Activated CD8-positive, alpha-beta memory T cell treated with anti-CD3 and anti-CD28 coated beads, Interleukin-2, amount 10 ng/mL, durations not matched to agents 7 days and 5 days (primary cell): ENCODE data around the gene MAP2K7. TPM values are rescaled to one million over a fixed set of nuclear protein-coding genes. Genes with fewer than 3 reads are reported as not detected.
A peak's percentile ranks its signal among the peaks of the same experiment; 100 is the strongest.

Experiments used
- ATAC-seq: fragments of 150-1000 bp; cut with Tn5 transposase; one replicate; pipeline ENCODE4 v1.10.0; 2021; ENCODE audit warnings: moderate library complexity
- CTCF ChIA-PET: fragments of 350-600 bp; sonication (Branson Sonifier 250); formaldehyde crosslinking; loops from one replicate; lab custom pipeline; 2021; ENCODE audit warnings: antibody characterized with exemption; lab: Charles Lee
- DNase-seq: peaks from one replicate; pipeline ENCODE4 v3.0.0-alpha.2; 2020
- H3K27ac Mint-ChIP-seq: one replicate; pipeline ENCODE4 v1.8.0; 2021; ENCODE audit warnings: mild to moderate bottlenecking, mixed read lengths
- H3K27me3 Mint-ChIP-seq: one replicate; pipeline ENCODE4 v1.8.0; 2021; ENCODE audit warnings: mixed read lengths
- H3K36me3 Mint-ChIP-seq: one replicate; pipeline ENCODE4 v1.8.0; 2021; ENCODE audit warnings: mild to moderate bottlenecking, mixed read lengths
- H3K4me1 Mint-ChIP-seq: one replicate; pipeline ENCODE4 v1.8.0; 2021; ENCODE audit warnings: mixed read lengths
- H3K4me3 Mint-ChIP-seq: one replicate; pipeline ENCODE4 v1.8.0; 2021; ENCODE audit warnings: mild to moderate bottlenecking, moderate library complexity, mixed read lengths
- H3K9me3 Mint-ChIP-seq: one replicate; pipeline ENCODE4 v1.8.0; 2022; ENCODE audit warnings: low read depth, mixed read lengths
- total RNA-seq, 2 experiments: library from RNA; stranded (reverse); gene quantifications; one replicate each; pipeline ENCODE4 v1.2.3, GENCODE V29; 2021

MAP2K7 gene
- total RNA-seq, 2 experiments from 2014 or later = 38.0 to 41.6 TPM

DNA sequence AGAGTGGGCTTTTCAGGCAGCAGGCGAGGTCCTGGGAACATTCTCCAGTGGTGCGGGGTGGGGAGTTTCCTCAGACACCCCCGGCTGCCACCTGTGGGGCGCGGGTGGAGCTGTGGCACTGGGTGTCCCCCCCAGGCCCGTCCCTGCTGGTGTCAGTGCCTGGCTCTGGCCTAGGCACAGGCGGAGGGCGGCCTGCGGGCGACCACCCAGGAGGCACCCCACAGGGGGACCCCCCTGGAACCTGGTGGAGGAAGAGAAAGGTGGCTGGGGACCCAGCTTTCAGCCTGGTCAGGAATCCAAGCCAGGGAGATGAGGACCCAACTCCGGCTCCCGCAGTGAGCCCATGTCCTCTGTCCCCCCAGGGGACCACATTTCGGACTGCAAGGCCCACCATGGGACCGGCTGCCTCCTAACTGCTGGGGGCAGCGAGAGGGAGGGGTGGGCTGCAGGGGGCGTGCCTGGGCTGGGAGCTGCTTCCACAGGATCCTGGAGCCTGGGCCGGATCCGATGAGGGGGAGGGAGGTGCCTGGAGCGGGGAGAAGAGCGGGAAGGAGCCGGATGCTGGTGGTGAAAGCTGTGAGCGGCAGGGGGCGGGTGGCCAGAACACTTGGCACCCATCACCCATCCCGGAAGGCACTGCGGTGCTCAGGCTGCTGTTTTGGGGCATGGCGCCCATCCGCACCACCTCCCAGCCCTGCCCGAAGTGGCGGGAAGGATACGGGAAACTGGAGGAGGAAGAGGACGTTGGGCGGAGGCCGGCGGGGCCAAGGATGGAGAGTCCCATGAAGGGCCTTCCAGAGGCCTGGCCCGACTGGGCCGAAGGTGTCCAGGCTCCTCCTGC, 27.8 kb downstream of the MAP2K7 start:
- ATAC-seq (no peak), DNase-seq (no peak)
- Mint-ChIP-seq H3K9me3 (no peaks in the 10 kb centered on the region), H3K27ac (no peak overlapping the region), H3K4me3 (no peak overlapping the region), H3K4me1 (peaks cover 4% of the 10 kb centered on the region), H3K27me3 (no peaks in the 10 kb centered on the region), H3K36me3 (peaks cover 9% of the 10 kb centered on the region)
- CTCF ChIA-PET = interaction anchor here (2.3 to 3.7 kb wide), 4 partner anchors 11 to 71 kb away, joined by 8 to 40 read pairs (median 11); partner anchors contain the start of genes MAP2K7, SNAPC2 and TIMM44

- H3K4me1 Mint-ChIP-seq = peaks cover 3% of the 10 kb centered on the region
- H3K4me3 Mint-ChIP-seq = no peak overlapping the region
- H3K36me3 Mint-ChIP-seq = peaks cover 9% of the 10 kb centered on the region
- H3K9me3 Mint-ChIP-seq = no peaks in the 10 kb centered on the region
- H3K27me3 Mint-ChIP-seq = no peaks in the 10 kb centered on the region
- DNase-seq (no peak), ATAC-seq (no peak)
- no peak overlapping the region for H3K27ac Mint-ChIP-seq
- CTCF ChIA-PET = no interaction called here
Measured at GRCh38 chr19:7932276-7932929, 28.7 kb downstream of the MAP2K7 start.

GRCh38 chr19:7932930-7933300, 29.2 kb downstream of the MAP2K7 start:
- CTCF ChIA-PET = no interaction called here
- Mint-ChIP-seq H3K4me3 (no peak overlapping the region), H3K9me3 (no peaks in the 10 kb centered on the region), H3K27ac (no peak overlapping the region), H3K27me3 (no peaks in the 10 kb centered on the region), H3K4me1 (peaks cover 3% of the 10 kb centered on the region), H3K36me3 (peaks cover 12% of the 10 kb centered on the region)
- no peak for DNase-seq
- ATAC-seq = no peak

GRCh38 chr19:7933411-7933810, 29.7 kb downstream of the MAP2K7 start:
- DNase-seq (no peak), ATAC-seq (no peak)
- Mint-ChIP-seq H3K36me3 (peaks cover 13% of the 10 kb centered on the region), H3K4me3 (no peak overlapping the region), H3K27ac (no peak overlapping the region), H3K27me3 (no peaks in the 10 kb centered on the region), H3K4me1 (peaks cover under 1% of the 10 kb centered on the region), H3K9me3 (no peaks in the 10 kb centered on the region)
- CTCF ChIA-PET = no interaction called here

DNA sequence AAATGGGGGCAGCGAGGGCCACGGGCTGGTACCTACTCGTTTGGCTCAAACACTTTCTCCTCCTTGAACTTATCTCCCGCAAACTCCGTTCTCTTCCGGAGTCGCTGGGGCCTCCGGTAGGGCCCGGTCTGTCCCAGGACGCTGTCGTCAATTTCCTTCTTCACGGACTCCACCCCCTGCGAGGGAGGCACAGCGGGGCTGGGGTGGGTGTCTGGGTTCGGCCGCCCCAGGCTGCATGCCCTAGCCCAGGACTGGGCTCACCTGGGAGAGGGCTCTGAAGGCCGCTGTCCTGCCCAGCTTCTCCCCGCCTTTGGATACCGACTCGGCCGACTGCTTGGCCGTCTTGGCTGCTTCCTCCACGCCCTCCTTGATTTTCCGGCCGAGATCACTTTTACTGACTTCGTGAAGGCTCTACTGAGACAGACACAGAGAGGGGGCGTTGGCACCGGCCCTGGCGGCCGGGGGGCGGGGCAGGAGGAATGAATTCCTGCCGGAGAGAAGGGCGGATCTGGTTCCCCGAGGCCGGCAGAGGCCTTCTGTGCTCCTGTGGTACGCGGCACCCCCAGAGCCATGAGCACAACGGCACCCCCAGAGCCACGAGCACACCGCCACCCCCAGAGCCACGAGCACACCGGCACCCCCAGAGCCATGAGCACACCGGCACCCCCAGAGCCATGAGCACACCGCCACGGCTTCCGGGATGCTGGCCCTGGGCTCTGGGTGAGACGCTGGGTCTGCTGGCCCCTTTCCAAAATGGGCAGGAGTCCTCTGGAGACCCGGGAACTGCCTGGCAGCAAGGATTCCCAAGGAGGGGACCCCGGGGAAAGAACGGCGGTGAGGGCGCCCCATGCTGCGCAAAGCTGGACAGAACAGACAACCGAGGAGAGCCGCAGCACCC, 30.4 kb downstream of the MAP2K7 start:
- ATAC-seq (no peak), DNase-seq (no peak)
- H3K4me3 Mint-ChIP-seq = no peak overlapping the region
- H3K9me3 Mint-ChIP-seq = no peaks in the 10 kb centered on the region
- CTCF ChIA-PET = no interaction called here
- no peak overlapping the region for H3K27ac Mint-ChIP-seq
- H3K27me3 Mint-ChIP-seq = no peaks in the 10 kb centered on the region
- H3K36me3 Mint-ChIP-seq = peaks cover 17% of the 10 kb centered on the region
- H3K4me1 Mint-ChIP-seq = no peaks in the 10 kb centered on the region

- no peaks in the 10 kb centered on the region for H3K9me3 Mint-ChIP-seq
- H3K4me1 Mint-ChIP-seq = no peaks in the 10 kb centered on the region
- H3K4me3 Mint-ChIP-seq = no peak overlapping the region
- peaks cover 17% of the 10 kb centered on the region for H3K36me3 Mint-ChIP-seq
- no peak overlapping the region for H3K27ac Mint-ChIP-seq
- DNase-seq = no peak
- H3K27me3 Mint-ChIP-seq = no peaks in the 10 kb centered on the region
- ATAC-seq = no peak
- CTCF ChIA-PET = interaction anchor here (0.9 to 1.1 kb wide), 2 partner anchors 9 to 31 kb away, joined by 3 to 4 read pairs; partner anchors contain the start of genes MAP2K7 and TIMM44
Measured at GRCh38 chr19:7934766-7935165, 31.1 kb downstream of the MAP2K7 start.

- Mint-ChIP-seq H3K4me3 (peak overlapping the region; percentile 18), H3K27me3 (no peaks in the 10 kb centered on the region), H3K4me1 (peaks cover 33% of the 10 kb centered on the region), H3K36me3 (peaks cover 16% of the 10 kb centered on the region), H3K9me3 (no peaks in the 10 kb centered on the region), H3K27ac (no peak overlapping the region)
- ATAC-seq = no peak
- CTCF ChIA-PET = interaction anchor here (5.7 kb wide), 1 partner anchor 20 kb away, joined by 75 read pairs; the partner anchor contains the start of gene SNAPC2
- no peak for DNase-seq
Measured at GRCh38 chr19:7940841-7941240, 37.2 kb downstream of the MAP2K7 start.

GRCh38 chr19:7941895-7942596, 38.4 kb downstream of the MAP2K7 start:
- Mint-ChIP-seq H3K4me3 (peak overlapping the region; percentile 83), H3K27ac (peak overlapping the region; percentile 60)
- DNase-seq = no peak

DNA sequence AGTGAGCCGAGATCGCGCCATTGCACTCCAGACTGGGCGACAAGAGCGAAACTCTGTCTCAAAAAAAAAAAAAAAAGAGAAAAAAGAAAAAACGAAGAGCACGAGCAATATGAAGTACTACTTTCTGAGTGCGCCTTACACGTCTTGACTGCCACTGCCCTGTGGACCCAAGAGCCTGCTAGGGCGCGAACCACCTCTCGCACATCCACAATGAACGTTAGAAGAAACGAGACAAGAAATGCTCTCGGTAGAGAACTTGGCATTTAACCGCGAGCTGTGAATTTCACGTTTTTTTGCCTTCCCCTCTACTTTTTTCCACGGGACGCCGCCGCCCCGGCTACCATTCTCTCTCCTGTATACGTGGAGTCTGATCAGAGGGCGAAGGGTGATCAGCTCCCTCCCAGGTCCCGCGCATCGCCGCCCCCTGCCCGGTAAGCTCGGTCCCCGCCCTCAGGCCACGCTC, 39.3 kb downstream of the MAP2K7 start:
- Mint-ChIP-seq H3K27ac (peak overlapping the region; percentile 91), H3K9me3 (no peaks in the 10 kb centered on the region), H3K27me3 (no peaks in the 10 kb centered on the region), H3K4me3 (peak overlapping the region; percentile 83), H3K4me1 (peaks cover 33% of the 10 kb centered on the region), H3K36me3 (peaks cover 13% of the 10 kb centered on the region)
- ATAC-seq (peak; percentile 6), DNase-seq (no peak)
- CTCF ChIA-PET = interaction anchor here (0.6 to 5.7 kb wide), 21 partner anchors 14 to 399 kb away, joined by 3 to 75 read pairs (median 7); partner anchors contain the start of genes CTXN1, ELAVL1, MAP2K7 and PET100

More at GRCh38 chr19:7941895-7942596, 38.4 kb downstream of the MAP2K7 start:
- Mint-ChIP-seq H3K36me3 (peaks cover 16% of the 10 kb centered on the region), H3K9me3 (no peaks in the 10 kb centered on the region), H3K4me1 (peaks cover 33% of the 10 kb centered on the region), H3K27me3 (no peaks in the 10 kb centered on the region)
- no peak for ATAC-seq
- CTCF ChIA-PET = interaction anchor here (3.4 to 5.7 kb wide), 2 partner anchors 21 to 63 kb away, joined by 74 to 75 read pairs; partner anchors contain the start of genes ELAVL1 and SNAPC2

GRCh38 chr19:7943444-7944176, 39.9 kb downstream of the MAP2K7 start, which contains the start of gene TIMM44:
Gene TIMM44 (minus strand): TSS chr19:7943666. CDS start chr19:7943651, 15 bp downstream.
- no peaks in the 10 kb centered on the region for H3K27me3 Mint-ChIP-seq
- ATAC-seq (peak; percentile 99), DNase-seq (peak; percentile 100)
- H3K4me1 Mint-ChIP-seq = peaks cover 33% of the 10 kb centered on the region
- H3K36me3 Mint-ChIP-seq = peaks cover 13% of the 10 kb centered on the region
- CTCF ChIA-PET = interaction anchor here (0.6 to 5.7 kb wide), 33 partner anchors 8 to 478 kb away, joined by 3 to 75 read pairs (median 5); partner anchors contain the start of genes CTXN1, ELAVL1, MAP2K7 and PET100
- H3K27ac Mint-ChIP-seq = peak within 1 kb of the TSS; percentile 91
- H3K9me3 Mint-ChIP-seq = no peaks in the 10 kb centered on the region
- peak within 1 kb of the TSS; percentile 83 for H3K4me3 Mint-ChIP-seq

DNA sequence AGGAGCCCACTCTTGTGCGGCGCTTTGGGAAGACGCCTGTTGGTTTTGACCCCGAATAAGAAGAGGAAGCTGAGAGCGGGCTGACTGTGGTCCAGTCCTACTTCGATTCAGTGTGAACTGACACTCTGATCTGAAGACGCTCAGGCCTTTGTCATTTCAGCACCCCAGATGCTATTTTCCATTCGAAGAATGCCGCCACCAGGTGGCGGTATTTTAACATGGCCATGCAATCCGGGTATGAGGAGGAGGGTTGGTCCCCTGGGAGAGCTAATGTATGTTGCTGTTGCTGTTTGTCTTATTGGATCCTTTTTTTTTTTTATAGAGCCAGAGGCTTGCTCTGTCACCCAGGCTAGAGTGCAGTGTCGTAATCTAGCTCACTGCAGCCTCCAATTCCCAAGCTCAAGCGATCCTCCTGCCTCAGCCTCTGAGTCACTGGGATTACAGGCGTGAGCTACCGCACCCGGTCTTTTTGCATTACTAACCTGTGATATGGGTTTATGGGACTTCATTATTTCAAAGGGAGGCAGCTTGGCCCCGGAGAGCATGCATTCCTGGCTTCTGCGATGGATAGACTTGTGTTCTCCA, 40.6 kb downstream of the MAP2K7 start:
- CTCF ChIA-PET = interaction anchor here (0.6 to 5.7 kb wide), 36 partner anchors 9 to 397 kb away, joined by 3 to 75 read pairs (median 4); partner anchors contain the start of genes CTXN1, ELAVL1, MAP2K7 and PET100
- H3K4me1 Mint-ChIP-seq = peaks cover 33% of the 10 kb centered on the region
- peak overlapping the region; percentile 91 for H3K27ac Mint-ChIP-seq
- peak overlapping the region; percentile 83 for H3K4me3 Mint-ChIP-seq
- peaks cover 8% of the 10 kb centered on the region for H3K36me3 Mint-ChIP-seq
- H3K27me3 Mint-ChIP-seq = no peaks in the 10 kb centered on the region
- ATAC-seq (peak; percentile 46), DNase-seq (peak; percentile 92)
- H3K9me3 Mint-ChIP-seq = no peaks in the 10 kb centered on the region
